A673 (cell line): ENCODE measurements around the gene MED12L. TPM values are rescaled to one million over a fixed set of nuclear protein-coding genes. Genes with fewer than 3 reads are reported as not detected.

Source experiments
- BruUV-seq: library from RNA; stranded (reverse); fragments of 400-500 nt; replicated peaks from 2 replicates; lab custom pipeline; 2021; lab: Mats Ljungman, UMichigan
- CTCF ChIA-PET: fragments of 300-600 bp; sonication (Branson Sonifier 250); formaldehyde crosslinking; loops from one replicate; lab custom pipeline; 2022; ENCODE audit warnings: antibody characterized with exemption; lab: Charles Lee
- POLR2A ChIA-PET: fragments of 300-600 bp; sonication (Branson Sonifier 250); formaldehyde crosslinking; loops from one replicate; lab custom pipeline; 2022; ENCODE audit warnings: antibody characterized with exemption; ENCODE audit not compliant: low non-redundant PET; lab: Charles Lee
- DNase-seq: peaks from one replicate; pipeline ENCODE4 v3.0.0-alpha.2; 2015; ENCODE audit warnings: low spot score
- H3K27ac ChIP-seq: fragments of 200-600 bp; sonication (generic); 2 replicates; pipeline ENCODE4 v1.5.1; 2016; ENCODE audit warnings: mixed run types, low read depth, mild to moderate bottlenecking, mixed read lengths, antibody characterized with exemption, low read length; ENCODE audit not compliant: poor library complexity, severe bottlenecking
- H3K27me3 ChIP-seq: fragments of 200-600 bp; sonication (generic); replicated peaks from 2 replicates; pipeline ENCODE4 v1.6.1; 2017; ENCODE audit warnings: mixed run types, low read depth, mild to moderate bottlenecking, mixed read lengths, antibody characterized with exemption, low read length; ENCODE audit not compliant: insufficient read depth, poor library complexity
- H3K36me3 ChIP-seq: fragments of 200-600 bp; sonication (generic); 2 replicates; pipeline ENCODE4 v1.6.1; 2016; ENCODE audit warnings: mixed run types, mild to moderate bottlenecking, mixed read lengths, antibody characterized with exemption, low read length; ENCODE audit not compliant: insufficient read depth, poor library complexity, severe bottlenecking
- H3K4me1 ChIP-seq: fragments of 200-600 bp; sonication (generic); 2 replicates; pipeline ENCODE4 v1.6.1; 2017; ENCODE audit warnings: mixed run types, mild to moderate bottlenecking, mixed read lengths, antibody characterized with exemption, low read length; ENCODE audit not compliant: insufficient read depth, poor library complexity, severe bottlenecking
- H3K4me3 ChIP-seq: fragments of 200-600 bp; sonication (generic); 2 replicates; pipeline ENCODE4 v1.5.1; 2016; ENCODE audit warnings: low read depth, mixed run types, mild to moderate bottlenecking, mixed read lengths, low read length; ENCODE audit not compliant: poor library complexity, severe bottlenecking
- H3K9me3 ChIP-seq: fragments of 200-600 bp; sonication (generic); 2 replicates; pipeline ENCODE4 v1.6.1; 2016; ENCODE audit warnings: mixed run types, low read depth, mild to moderate bottlenecking, mixed read lengths, antibody characterized with exemption, low read length; ENCODE audit not compliant: poor library complexity, severe bottlenecking
- EZH2 ChIP-seq: fragments of 200-600 bp; sonication (generic); IDR thresholded peaks from 2 replicates; pipeline ENCODE4 v1.6.1; 2017; ENCODE audit warnings: borderline replicate concordance, low read depth, mild to moderate bottlenecking, mixed read lengths, antibody characterized with exemption, low read length; ENCODE audit not compliant: poor library complexity, severe bottlenecking
- intact Hi-C: fragments of 100-400 bp; cut with micrococcal nuclease; formaldehyde crosslinking; loops from one replicate; pipeline ENCODE4 v1.10.0; 2022; ENCODE audit not compliant: unreplicated experiment
- total RNA-seq: library from RNA; stranded (reverse); gene quantifications from 2 replicates; pipeline ENCODE4 v1.2.3, GENCODE V29; 2021
- TF ChIP-seq, protein P1 (sequence below): fragments of 300-800, 200-600 bp; sonication (generic); conservative IDR thresholded peaks from 2 replicates; pipeline ENCODE4 v1.5.1; 2017; ENCODE audit warnings: low read depth, mild to moderate bottlenecking, antibody characterized with exemption, low read length, moderate library complexity, mixed read lengths

MED12L gene
- total RNA-seq, 1 experiment from 2014 or later: 0.71 TPM

DNA sequence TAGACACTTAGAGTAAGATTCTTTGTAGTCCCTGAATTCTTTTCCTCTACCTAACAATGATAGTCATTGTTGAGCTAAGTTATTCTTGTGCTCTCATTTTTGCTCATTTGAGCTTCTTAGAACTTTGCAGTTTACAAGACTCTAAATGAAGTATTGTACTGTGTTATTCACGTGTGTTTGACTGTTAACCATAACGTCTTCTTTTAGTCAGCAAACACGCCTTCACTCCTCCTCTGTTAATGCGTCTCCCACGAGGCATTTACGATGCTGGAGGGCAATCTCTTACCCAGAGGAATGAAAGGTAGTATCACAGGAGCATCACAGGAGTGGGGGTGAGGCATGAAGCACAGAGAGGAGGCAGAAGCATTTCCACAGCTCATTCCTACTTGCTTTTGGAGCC, 207.7 kb downstream of the MED12L start:
- TF ChIP-seq, protein P1, sequence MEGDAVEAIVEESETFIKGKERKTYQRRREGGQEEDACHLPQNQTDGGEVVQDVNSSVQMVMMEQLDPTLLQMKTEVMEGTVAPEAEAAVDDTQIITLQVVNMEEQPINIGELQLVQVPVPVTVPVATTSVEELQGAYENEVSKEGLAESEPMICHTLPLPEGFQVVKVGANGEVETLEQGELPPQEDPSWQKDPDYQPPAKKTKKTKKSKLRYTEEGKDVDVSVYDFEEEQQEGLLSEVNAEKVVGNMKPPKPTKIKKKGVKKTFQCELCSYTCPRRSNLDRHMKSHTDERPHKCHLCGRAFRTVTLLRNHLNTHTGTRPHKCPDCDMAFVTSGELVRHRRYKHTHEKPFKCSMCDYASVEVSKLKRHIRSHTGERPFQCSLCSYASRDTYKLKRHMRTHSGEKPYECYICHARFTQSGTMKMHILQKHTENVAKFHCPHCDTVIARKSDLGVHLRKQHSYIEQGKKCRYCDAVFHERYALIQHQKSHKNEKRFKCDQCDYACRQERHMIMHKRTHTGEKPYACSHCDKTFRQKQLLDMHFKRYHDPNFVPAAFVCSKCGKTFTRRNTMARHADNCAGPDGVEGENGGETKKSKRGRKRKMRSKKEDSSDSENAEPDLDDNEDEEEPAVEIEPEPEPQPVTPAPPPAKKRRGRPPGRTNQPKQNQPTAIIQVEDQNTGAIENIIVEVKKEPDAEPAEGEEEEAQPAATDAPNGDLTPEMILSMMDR: no peak
- TF ChIP-seq EZH2: no peak
- no TSS peak for BruUV-seq
- H3K27me3 ChIP-seq: no peaks in the 10 kb centered on the region
- DNase-seq: no peak
- intact Hi-C loops: no loop called here
- no peaks in the 10 kb centered on the region for H3K9me3 ChIP-seq
- H3K4me1 ChIP-seq: no peaks in the 10 kb centered on the region
- POLR2A ChIA-PET: no interaction called here
- H3K4me3 ChIP-seq: no peak overlapping the region
- H3K36me3 ChIP-seq: no peaks in the 10 kb centered on the region
- CTCF ChIA-PET: no interaction called here
- no peak overlapping the region for H3K27ac ChIP-seq

- Histone ChIP-seq H3K4me1 (no peaks in the 10 kb centered on the region), H3K27ac (no peak overlapping the region), H3K4me3 (no peak overlapping the region), H3K36me3 (no peaks in the 10 kb centered on the region), H3K9me3 (no peaks in the 10 kb centered on the region), H3K27me3 (no peaks in the 10 kb centered on the region)
- no TSS peak for BruUV-seq
- intact Hi-C loops: no loop called here
- POLR2A ChIA-PET: no interaction called here
- CTCF ChIA-PET: no interaction called here
- no peak for TF ChIP-seq EZH2
- TF ChIP-seq, protein P1: no peak
- no peak for DNase-seq
Measured at GRCh38 chr3:151296226-151296625, 210.8 kb downstream of the MED12L start.

DNA sequence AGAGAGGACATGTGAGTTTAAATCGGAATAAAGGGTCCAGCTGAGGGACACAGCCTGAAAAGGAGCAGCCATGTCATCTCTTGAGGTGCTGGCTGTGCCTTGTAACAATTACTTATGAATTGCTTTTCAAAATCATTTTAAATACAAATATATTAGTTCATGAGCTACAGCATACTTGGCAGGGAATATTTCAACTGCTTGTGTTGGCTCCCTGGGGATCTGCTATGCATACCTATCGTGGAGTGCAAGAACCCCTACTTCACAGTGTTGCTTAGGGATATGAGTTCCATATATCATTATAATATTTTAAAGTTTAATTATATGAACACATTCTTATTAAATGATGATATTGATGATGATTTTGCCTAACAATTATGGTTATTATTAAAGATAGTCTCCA, 212.0 kb downstream of the MED12L start:
- Histone ChIP-seq H3K9me3 (no peaks in the 10 kb centered on the region), H3K4me3 (no peak overlapping the region), H3K27me3 (no peaks in the 10 kb centered on the region), H3K36me3 (no peaks in the 10 kb centered on the region), H3K27ac (no peak overlapping the region), H3K4me1 (no peaks in the 10 kb centered on the region)
- TF ChIP-seq EZH2: no peak
- TF ChIP-seq, protein P1: no peak
- POLR2A ChIA-PET: no interaction called here
- no peak for DNase-seq
- CTCF ChIA-PET: no interaction called here
- no TSS peak for BruUV-seq
- intact Hi-C loops: no loop called here
